ENCODE data around the gene CRADD. TPM values are rescaled to one million over a fixed set of nuclear protein-coding genes. Genes with fewer than 3 reads are reported as not detected.

Gene CRADD
- total RNA-seq, 1 donor from 2014 or later = 41.2 TPM

- Histone ChIP-seq H3K79me2 (ENCODE audit: low read depth) (no peaks in the 10 kb centered on the region), H3K4me1 (peaks cover 5% of the 10 kb centered on the region), H3K36me3 (no peaks in the 10 kb centered on the region), H3K4me2 (no peak overlapping the region), H3K4me3 (no peak overlapping the region), H3K27me3 (no peaks in the 10 kb centered on the region), H4K20me1 (ENCODE audit: low read depth) (no peaks in the 10 kb centered on the region), H2AFZ (replicated peaks) (no peak overlapping the region), H3K9me3 (ENCODE audit: low read depth) (no peaks in the 10 kb centered on the region), H3K9ac (no peak overlapping the region), H3K27ac (no peak overlapping the region), H3F3A (ENCODE audit: low read depth) (no peaks in the 10 kb centered on the region)
- peaks cover 24% of the 10 kb centered on the region for H3K4me1 Mint-ChIP-seq
- no peaks in the 10 kb centered on the region for H3K9me3 Mint-ChIP-seq
- H3K27ac Mint-ChIP-seq = no peak overlapping the region
- no peak for DNase-seq (ENCODE audit: low spot score)
- H3K27me3 Mint-ChIP-seq (ENCODE audit: insufficient read depth, low read depth) = no peaks in the 10 kb centered on the region
- H3K4me3 Mint-ChIP-seq = no peak overlapping the region
- no peaks in the 10 kb centered on the region for H3K36me3 Mint-ChIP-seq
- TF ChIP-seq CTCF (IDR thresholded peaks at IDR 0.05) (no peak), EZH2 (IDR thresholded peaks at IDR 0.05) (no peak), EZH2phosphoT487 (IDR thresholded peaks at IDR 0.05) (no peak)
These were observed 85.9 kb downstream of the CRADD start for GRCh38 chr12:93762912-93763553.

- H3K27me3 Mint-ChIP-seq (ENCODE audit: insufficient read depth, low read depth) = no peaks in the 10 kb centered on the region
- H3K9me3 Mint-ChIP-seq = no peaks in the 10 kb centered on the region
- Histone ChIP-seq H3K4me1 (peaks cover 5% of the 10 kb centered on the region), H4K20me1 (ENCODE audit: low read depth) (no peaks in the 10 kb centered on the region), H3K27me3 (no peaks in the 10 kb centered on the region), H2AFZ (replicated peaks) (no peak overlapping the region), H3K36me3 (no peaks in the 10 kb centered on the region), H3K27ac (no peak overlapping the region), H3F3A (ENCODE audit: low read depth) (no peaks in the 10 kb centered on the region), H3K4me2 (no peak overlapping the region), H3K9ac (no peak overlapping the region), H3K9me3 (ENCODE audit: low read depth) (no peaks in the 10 kb centered on the region), H3K79me2 (ENCODE audit: low read depth) (no peaks in the 10 kb centered on the region), H3K4me3 (no peak overlapping the region)
- H3K4me1 Mint-ChIP-seq = peaks cover 24% of the 10 kb centered on the region
- no peak overlapping the region for H3K4me3 Mint-ChIP-seq
- peak; percentile 31 for DNase-seq (ENCODE audit: low spot score)
- TF ChIP-seq CTCF (IDR thresholded peaks at IDR 0.05) = no peak
- no peak for TF ChIP-seq EZH2 (IDR thresholded peaks at IDR 0.05)
- no peak overlapping the region for H3K27ac Mint-ChIP-seq
- H3K36me3 Mint-ChIP-seq = no peaks in the 10 kb centered on the region
These were observed 86.6 kb downstream of the CRADD start for GRCh38 chr12:93763746-93764147.

- Histone ChIP-seq H3K4me1 (peaks cover 5% of the 10 kb centered on the region), H3K4me2 (no peak overlapping the region), H3K27ac (no peak overlapping the region), H3F3A (ENCODE audit: low read depth) (no peaks in the 10 kb centered on the region), H3K9me3 (ENCODE audit: low read depth) (no peaks in the 10 kb centered on the region), H4K20me1 (ENCODE audit: low read depth) (no peaks in the 10 kb centered on the region), H3K9ac (no peak overlapping the region), H3K79me2 (ENCODE audit: low read depth) (no peaks in the 10 kb centered on the region), H3K27me3 (no peaks in the 10 kb centered on the region), H3K4me3 (no peak overlapping the region), H2AFZ (replicated peaks) (no peak overlapping the region), H3K36me3 (no peaks in the 10 kb centered on the region)
- Mint-ChIP-seq H3K27ac (no peak overlapping the region), H3K36me3 (no peaks in the 10 kb centered on the region), H3K4me1 (peaks cover 12% of the 10 kb centered on the region), H3K27me3 (ENCODE audit: insufficient read depth, low read depth) (no peaks in the 10 kb centered on the region), H3K9me3 (no peaks in the 10 kb centered on the region), H3K4me3 (no peak overlapping the region)
- TF ChIP-seq CTCF (IDR thresholded peaks at IDR 0.05) (no peak), EZH2phosphoT487 (IDR thresholded peaks at IDR 0.05) (no peak), EZH2 (IDR thresholded peaks at IDR 0.05) (no peak)
- no peak for DNase-seq (ENCODE audit: low spot score)
These were observed 89.2 kb downstream of the CRADD start for GRCh38 chr12:93766371-93766770.
